ENCODE results near the gene GSTM1. TPM values are rescaled to one million over a fixed set of nuclear protein-coding genes. Genes with fewer than 3 reads are reported as not detected.

The GSTM1 gene
- 10 to 100 TPM in 4 of 10 donors, 1 to 10 TPM in 2, under 1 TPM in 3, not detected in 1; 0.28 to 59.1 (median 1.2) TPM for polyA plus RNA-seq (ENCODE audit: insufficient read length in 10 of 10)
- long read RNA-seq, donor 1, transcript GSTM1-201 (8 exons, 1,161 nt) = major isoform, 8 of 10 reads
- long read RNA-seq, donor 1, partial matches to known transcripts = 0 of 10 reads
- long read RNA-seq, donor 1, other reads (novel, unspliced or antisense) = 0 of 10 reads
- long read RNA-seq, donor 2 = 0 reads
- long read RNA-seq, donor 3 = 0 reads
- long read RNA-seq, donor 4 = 0 reads
- long read RNA-seq, donor 5, transcript GSTM1-201 (8 exons, 1,161 nt) = major isoform, 24 of 26 reads
- long read RNA-seq, donor 5, partial matches to known transcripts = 0 of 26 reads
- long read RNA-seq, donor 5, other reads (novel, unspliced or antisense) = 0 of 26 reads
- long read RNA-seq, donor 6 = 0 reads
- long read RNA-seq, donor 7, transcript GSTM1-201 (8 exons, 1,161 nt) = major isoform, 11 of 13 reads
- long read RNA-seq, donor 7, partial matches to known transcripts = 0 of 13 reads
- long read RNA-seq, donor 7, other reads (novel, unspliced or antisense) = 0 of 13 reads
- long read RNA-seq, donor 8 = 0 reads
- long read RNA-seq, donor 9, partial matches to known transcripts = 0 of 2 reads
- long read RNA-seq, donor 9, other reads (novel, unspliced or antisense) = 0 of 2 reads

- peak in 2 of 3 donors; percentile 31 to 92 for DNase-seq
Measured at GRCh38 chr1:109687641-109688499, at the start of gene GSTM1. GSTM1 (plus strand) TSS chr1:109687817; CDS start chr1:109687874, 57 bp downstream.

DNA sequence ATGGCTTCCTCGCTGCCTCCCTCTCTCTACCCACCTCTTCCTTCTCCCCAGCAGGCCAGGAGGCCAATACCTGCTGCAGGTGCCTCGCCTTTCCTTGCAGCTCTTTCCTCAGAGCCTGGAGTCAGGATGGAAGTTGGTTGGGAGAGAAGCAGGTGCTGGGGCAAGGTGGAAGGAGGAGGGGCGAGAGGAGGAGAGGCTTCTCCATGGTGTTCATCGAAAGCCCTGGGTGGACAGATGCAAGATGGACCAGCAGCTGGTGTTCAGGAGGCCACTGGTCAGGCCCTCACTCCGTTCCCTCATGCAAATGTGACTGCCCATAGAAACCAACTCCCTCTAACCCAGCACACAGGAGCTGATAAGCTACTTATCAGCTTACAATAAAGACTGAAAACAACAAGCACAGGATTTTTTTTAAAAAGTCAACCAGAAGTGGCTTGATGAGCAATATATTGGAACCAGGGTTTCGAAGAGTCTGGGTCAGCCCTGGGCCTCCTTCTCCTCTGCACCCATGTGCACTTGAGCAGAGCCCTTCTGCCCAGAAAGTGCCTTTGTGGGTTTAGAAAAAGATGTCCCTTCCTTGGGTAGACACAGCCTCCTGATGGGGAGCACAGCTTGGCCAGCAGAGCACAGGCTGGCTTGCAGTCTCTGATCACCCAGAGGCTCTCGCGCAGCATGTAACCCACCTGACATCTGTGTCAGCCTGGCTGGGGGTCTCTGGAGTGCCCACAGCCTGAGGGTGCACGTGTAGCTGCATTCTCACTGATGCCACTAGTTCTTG lies 48.4 kb upstream of the GSTM1 start:
- peak in 1 of 3 donors; percentile 1 for DNase-seq

DNA sequence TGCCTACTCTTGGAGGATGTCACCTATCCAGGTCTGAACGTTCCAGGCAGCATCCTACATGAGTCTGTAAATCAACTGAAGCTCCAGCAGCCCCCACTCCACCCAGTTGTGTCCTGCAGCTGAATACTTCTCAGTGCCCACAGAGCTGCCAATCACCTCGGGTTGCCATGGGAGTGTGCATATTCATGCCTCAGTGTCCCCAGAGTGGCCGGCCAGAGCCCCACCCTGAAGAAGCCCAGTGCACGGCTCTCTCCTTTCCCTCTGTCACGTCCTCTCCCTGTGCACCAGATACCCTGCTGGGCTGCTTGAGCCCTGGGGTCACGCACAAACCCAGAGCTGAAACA lies 47.8 kb upstream of the GSTM1 start:
- no peak for DNase-seq

DNA sequence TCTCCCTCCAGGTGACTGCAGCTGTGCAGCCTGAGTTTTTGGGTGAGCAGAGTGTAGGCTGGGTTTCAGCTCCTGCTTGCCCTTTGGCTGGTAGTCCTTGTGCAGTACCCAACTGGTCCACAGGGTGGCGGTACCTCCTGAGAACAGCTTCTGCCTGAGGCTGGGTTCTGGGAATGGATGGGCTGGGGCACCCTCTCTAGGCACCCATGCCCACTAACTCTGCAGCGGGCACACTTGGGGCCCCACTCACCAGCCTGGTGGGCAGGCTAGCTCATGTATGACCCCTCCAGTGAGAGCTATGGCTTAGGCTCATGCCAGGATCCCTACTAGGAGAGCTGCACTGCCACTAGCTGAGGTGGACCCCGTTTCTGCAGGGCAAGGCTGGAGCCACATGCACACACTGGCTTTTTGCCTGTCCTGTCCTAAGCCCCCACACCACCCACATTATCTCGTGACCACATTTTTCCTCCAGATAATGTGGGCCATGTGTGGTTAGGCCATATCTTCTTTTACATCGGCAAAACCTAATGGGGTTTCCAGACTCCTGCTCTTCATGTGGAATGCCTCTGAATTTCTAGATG lies 47.2 kb upstream of the GSTM1 start:
- DNase-seq = peak in 1 of 3 donors; percentile 72

DNA sequence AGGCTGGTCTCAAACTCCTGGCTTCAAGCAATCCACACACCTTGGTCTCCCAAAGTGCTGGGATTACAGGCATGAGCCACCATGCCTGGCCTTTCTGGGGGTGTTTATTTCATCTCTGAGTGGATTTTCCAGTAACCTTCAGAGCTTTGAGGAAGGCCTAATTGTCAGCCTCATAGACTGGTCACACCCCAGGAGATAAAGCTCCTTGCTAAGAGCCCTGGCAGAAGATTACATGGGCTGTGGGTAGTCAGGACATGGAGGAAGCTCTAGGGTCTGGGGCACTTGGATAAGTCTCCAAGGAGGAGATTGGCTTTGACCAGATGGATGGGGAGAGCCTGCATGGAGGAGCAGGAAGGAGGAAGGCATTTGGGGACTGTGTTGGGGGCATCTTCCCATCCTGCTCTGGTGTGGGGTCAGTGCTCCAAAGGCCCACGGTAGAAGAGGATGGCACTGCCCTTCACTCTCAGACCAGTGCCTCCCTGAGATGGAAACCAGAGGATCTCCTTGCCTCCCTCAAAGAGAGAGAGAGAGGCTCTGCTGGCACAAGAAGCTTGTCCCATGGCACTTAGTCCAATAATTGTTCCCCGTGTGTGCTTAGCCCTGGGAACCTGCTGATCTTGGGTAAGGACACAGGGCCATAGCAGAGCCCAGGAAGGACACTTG lies 46.4 kb upstream of the GSTM1 start:
- DNase-seq = peak in 1 of 3 donors; percentile 0

GRCh38 chr1:109641861-109642260 lies 45.8 kb upstream of the GSTM1 start:
- DNase-seq = peak in 1 of 3 donors; percentile 0

GRCh38 chr1:109642626-109643025 lies 45.0 kb upstream of the GSTM1 start:
- peak in 1 of 3 donors; percentile 52 for DNase-seq

- DNase-seq = peak in 2 of 3 donors; percentile 67 to 84
Measured at GRCh38 chr1:109643385-109644230, 44.0 kb upstream of the GSTM1 start.

DNA sequence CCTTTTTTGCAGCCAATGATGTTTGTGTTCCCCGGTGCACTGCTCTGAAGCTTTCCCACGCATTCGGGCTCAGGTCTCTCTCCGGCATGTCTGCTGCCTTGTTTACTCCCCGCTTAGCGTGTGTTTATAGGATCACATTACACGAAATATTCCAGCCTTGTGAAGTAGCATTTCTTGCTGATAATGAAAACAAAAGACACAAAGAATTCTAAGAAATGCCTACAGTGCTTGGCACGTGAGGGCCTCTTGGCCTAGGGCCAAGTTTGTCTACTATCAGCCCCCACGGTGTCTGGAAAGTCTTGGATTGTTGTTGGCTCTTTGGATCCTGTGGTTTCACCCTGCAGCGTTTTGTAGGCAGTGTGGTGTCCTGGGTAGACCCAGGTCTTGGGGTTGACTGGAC lies 42.9 kb upstream of the GSTM1 start:
- DNase-seq = no peak

DNA sequence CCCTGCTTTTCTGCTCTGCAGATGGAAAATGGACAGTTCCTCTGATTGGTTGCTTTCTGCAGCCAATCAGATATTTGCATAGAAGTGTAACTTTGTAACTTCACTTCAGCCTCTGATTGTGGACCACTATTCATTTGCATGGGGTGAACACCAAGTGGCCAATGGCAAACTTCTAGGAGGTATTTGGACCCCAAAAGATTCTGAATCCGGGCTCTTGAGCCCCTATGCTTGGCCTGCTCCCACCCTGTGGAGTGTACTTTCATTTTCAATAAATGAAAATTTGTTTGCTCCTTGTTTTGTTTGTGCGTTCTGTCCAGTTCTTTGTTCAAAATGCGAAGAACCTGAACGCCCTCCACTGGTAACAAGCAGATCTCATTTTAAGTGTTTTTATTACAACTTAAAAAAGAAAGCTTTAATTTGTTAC lies 38.1 kb upstream of the GSTM1 start:
- DNase-seq = peak; percentile 45 to 80 (median 58)

DNA sequence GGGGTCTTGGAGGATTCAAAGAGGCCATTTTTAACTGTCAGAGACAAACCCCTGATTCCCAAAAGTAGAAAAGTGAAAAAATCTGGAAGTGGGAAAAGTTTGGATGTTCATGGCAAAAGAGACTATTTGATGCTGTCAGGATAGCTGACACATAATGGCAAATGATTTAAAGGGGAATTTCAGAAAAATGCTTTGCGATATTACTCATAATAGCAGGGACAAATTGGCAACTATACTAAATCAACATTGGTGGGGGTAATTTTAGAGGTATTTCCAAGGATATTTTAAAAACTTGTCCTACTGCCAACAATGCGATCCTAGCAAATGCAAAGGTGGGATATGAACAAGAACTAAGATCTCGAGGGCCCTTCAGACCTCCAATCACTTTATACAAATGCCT lies 37.0 kb upstream of the GSTM1 start:
- DNase-seq = peak in 1 of 3 donors; percentile 17

- DNase-seq = no peak
Measured at GRCh38 chr1:109652402-109652801, 35.2 kb upstream of the GSTM1 start.

- no peak for DNase-seq
Measured at GRCh38 chr1:109653306-109653705, 34.3 kb upstream of the GSTM1 start.

DNA sequence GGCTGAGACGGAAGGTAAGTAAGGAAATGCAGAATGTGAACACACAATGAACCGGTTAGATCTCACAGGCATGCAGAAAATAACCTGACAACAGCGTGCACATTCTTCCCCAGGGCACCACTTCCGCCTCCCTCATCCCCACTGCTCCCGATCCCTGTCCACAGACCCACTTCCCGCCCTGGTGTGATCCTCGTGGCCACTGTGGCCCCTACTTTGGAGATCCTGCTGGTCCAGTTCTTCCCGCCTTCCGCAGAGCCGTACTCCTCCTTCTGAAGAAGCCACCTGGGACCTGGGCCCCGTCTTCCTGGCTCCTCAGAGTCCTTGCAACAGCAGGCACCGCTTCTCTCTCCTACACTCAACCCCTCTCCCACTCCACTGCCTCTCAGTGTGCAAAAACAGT lies 33.1 kb upstream of the GSTM1 start:
- DNase-seq = no peak

- DNase-seq = peak; percentile 68 to 92 (median 81)
Measured at GRCh38 chr1:109655615-109656519, 31.8 kb upstream of the GSTM1 start, which contains the start of gene GSTM4. GSTM4 (plus strand) TSS chr1:109656099; CDS start chr1:109656390, 291 bp downstream.

DNA sequence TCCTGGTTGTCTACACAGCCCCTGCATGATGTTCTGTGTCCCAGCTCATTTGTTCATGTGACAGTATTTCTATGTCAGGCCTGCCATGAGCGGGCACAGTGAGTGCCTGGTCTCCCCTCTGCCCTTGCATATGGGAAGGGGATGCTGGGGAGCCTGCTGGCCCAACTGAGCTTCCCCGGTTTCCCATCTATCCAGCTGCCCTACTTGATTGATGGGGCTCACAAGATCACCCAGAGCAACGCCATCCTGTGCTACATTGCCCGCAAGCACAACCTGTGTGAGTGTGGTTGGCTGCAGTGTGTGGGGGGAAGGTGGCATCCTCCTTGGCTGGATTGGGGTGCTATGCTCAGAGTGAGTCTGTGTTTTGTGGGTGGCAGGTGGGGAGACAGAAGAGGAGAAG lies 30.2 kb upstream of the GSTM1 start:
- no peak for DNase-seq

DNA sequence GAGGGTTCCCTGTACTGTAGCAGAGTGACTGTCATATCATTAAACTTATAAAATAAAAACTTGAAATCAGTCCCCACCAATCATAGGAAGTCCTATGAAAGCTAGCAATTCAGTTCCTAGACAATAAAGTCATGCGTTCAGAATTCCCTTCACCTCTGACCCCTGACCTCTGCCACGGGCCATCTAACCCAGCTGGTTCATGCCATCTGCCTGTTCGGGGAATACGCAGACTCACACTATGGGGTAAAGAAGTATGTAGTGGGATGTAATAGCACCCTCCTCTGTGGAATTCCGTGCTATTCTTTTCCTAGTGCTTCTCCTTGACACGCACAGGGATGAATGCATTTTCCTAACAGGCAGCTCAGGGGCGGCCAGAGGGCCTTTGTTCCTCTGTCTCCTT lies 29.6 kb upstream of the GSTM1 start:
- no peak for DNase-seq

DNA sequence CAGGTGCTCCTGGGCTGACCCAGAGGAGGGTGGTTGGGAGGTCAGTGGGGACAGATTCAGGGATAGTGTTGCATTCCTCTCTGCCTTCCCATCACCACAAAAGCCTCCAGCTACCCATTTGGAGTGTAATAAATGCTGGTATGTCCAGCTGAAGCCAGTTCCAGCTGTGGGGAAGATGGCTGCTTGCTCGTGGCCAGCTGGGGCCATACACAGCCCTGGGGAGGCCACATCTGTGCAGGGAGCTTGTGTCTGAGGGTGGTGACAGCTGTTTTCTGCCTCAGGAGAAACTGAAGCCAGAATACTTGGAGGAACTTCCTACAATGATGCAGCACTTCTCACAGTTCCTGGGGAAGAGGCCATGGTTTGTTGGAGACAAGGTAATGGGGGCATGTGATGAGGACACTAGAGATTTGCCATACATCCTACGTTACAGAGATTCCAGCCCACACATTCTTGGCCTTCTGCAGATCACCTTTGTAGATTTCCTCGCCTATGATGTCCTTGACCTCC lies 29.0 kb upstream of the GSTM1 start:
- no peak for DNase-seq

Data from muscle of back (tissue), 13 donors.